Muscle of leg (tissue), 16 donors: ENCODE data around the gene ENO3. TPM values are rescaled to one million over a fixed set of nuclear protein-coding genes. Genes with fewer than 3 reads are reported as not detected.
A peak's percentile ranks its signal among the peaks of the same experiment; 100 is the strongest.
"Not testable (repeated sequence)": the region's sequence is repeated elsewhere in the genome, so short reads cannot be mapped to it uniquely, and the experiment has no call there.

ENCODE experiments used
- DNase-seq: peaks from one replicate; pipeline ENCODE4 v3.0.0; 2013
- H3K27ac ChIP-seq: one replicate; pipeline ENCODE4 v1.5.1; 2013; ENCODE audit warnings: mild to moderate bottlenecking, low read length, control low read depth
- H3K27me3 ChIP-seq: one replicate; pipeline ENCODE4 v1.6.1; 2013; ENCODE audit warnings: low read length; ENCODE audit not compliant: control insufficient read depth, insufficient read depth
- H3K36me3 ChIP-seq: one replicate; pipeline ENCODE4 v1.6.1; 2013; ENCODE audit warnings: low read length; ENCODE audit not compliant: control insufficient read depth, insufficient read depth
- H3K4me1 ChIP-seq: one replicate; pipeline ENCODE4 v1.6.1; 2013; ENCODE audit warnings: low read length; ENCODE audit not compliant: control insufficient read depth, insufficient read depth
- H3K4me3 ChIP-seq: one replicate; pipeline ENCODE4 v1.5.1; 2013; ENCODE audit warnings: low read length, control low read depth
- H3K9me3 ChIP-seq: replicated peaks from 2 replicates; pipeline ENCODE4 v1.6.1; 2013; ENCODE audit warnings: low read depth, low read length; ENCODE audit not compliant: control insufficient read depth
- WGBS: methylation state at CpG from one replicate; pipeline ENCODE4 v1.1.5; 2013; ENCODE audit warnings: missing lambda C conversion rate; ENCODE audit not compliant: insufficient coverage; 5-methylcytosine and 5-hydroxymethylcytosine counted together
- long read RNA-seq, 11 donors: transcript quantifications; one replicate each; lab custom pipeline, GENCODE V29; 2026
- polyA plus RNA-seq, 8 donors: library from polyadenylated mRNA; unstranded; fragments of 120-200 nt; gene quantifications; one replicate each; pipeline versions ENCODE4 v1.2.1 to v1.2.3, GENCODE V29; 2013; ENCODE audit warnings: inconsistent platforms in 1 of 8, low replicate concordance in 1 of 8; ENCODE audit not compliant: insufficient read length in 8 of 8, insufficient read depth in 1 of 8
- total RNA-seq: library from RNA; stranded (reverse); fragments of 120-200 nt; gene quantifications from one replicate; pipeline ENCODE4 v1.2.4, GENCODE V29; 2013

ENO3 gene
- total RNA-seq (1,492 TPM), polyA plus RNA-seq (1,000 to 10,000 TPM in 6 of 8 donors, 100 to 1,000 TPM in 2; 815 to 2,459 (median 1,732) TPM)
- long read RNA-seq, donor 1, transcript ENO3-202 (11 exons, 1,448 nt): minor isoform, 15 of 821 reads
- long read RNA-seq, donor 1, transcript ENO3-201 (12 exons, 1,521 nt): minor isoform, 39 of 821 reads
- long read RNA-seq, donor 1, transcript ENO3-216 (3 exons, 726 nt): major isoform, 301 of 821 reads
- long read RNA-seq, donor 1, transcript ENO3-214 (4 exons, 662 nt): minor isoform, 39 of 821 reads
- long read RNA-seq, donor 1, partial matches to known transcripts: 156 of 821 reads
- long read RNA-seq, donor 1, other reads (novel, unspliced or antisense): 255 of 821 reads
- long read RNA-seq, donor 2, transcript ENO3-216 (3 exons, 726 nt): major isoform, 29 of 83 reads
- long read RNA-seq, donor 2, transcript ENO3-201 (12 exons, 1,521 nt): minor isoform, 7 of 83 reads
- long read RNA-seq, donor 2, partial matches to known transcripts: 15 of 83 reads
- long read RNA-seq, donor 2, other reads (novel, unspliced or antisense): 23 of 83 reads
- long read RNA-seq, donor 3, transcript ENO3-216 (3 exons, 726 nt): major isoform, 707 of 2,438 reads
- long read RNA-seq, donor 3, transcript ENO3-214 (4 exons, 662 nt): minor isoform, 46 of 2,438 reads
- long read RNA-seq, donor 3, transcript ENO3-201 (12 exons, 1,521 nt): minor isoform, 145 of 2,438 reads
- long read RNA-seq, donor 3, transcript ENO3-202 (11 exons, 1,448 nt): minor isoform, 44 of 2,438 reads
- long read RNA-seq, donor 3, partial matches to known transcripts: 577 of 2,438 reads
- long read RNA-seq, donor 3, other reads (novel, unspliced or antisense): 865 of 2,438 reads
- long read RNA-seq, donor 4, transcript ENO3-201 (12 exons, 1,521 nt): minor isoform, 24 of 563 reads
- long read RNA-seq, donor 4, transcript ENO3-216 (3 exons, 726 nt): major isoform, 196 of 563 reads
- long read RNA-seq, donor 4, transcript ENO3-202 (11 exons, 1,448 nt): minor isoform, 19 of 563 reads
- long read RNA-seq, donor 4, transcript ENO3-214 (4 exons, 662 nt): minor isoform, 23 of 563 reads
- long read RNA-seq, donor 4, partial matches to known transcripts: 82 of 563 reads
- long read RNA-seq, donor 4, other reads (novel, unspliced or antisense): 202 of 563 reads
- long read RNA-seq, donor 5, transcript ENO3-202 (11 exons, 1,448 nt): minor isoform, 24 of 1,814 reads
- long read RNA-seq, donor 5, transcript ENO3-214 (4 exons, 662 nt): minor isoform, 51 of 1,814 reads
- long read RNA-seq, donor 5, transcript ENO3-201 (12 exons, 1,521 nt): minor isoform, 72 of 1,814 reads
- long read RNA-seq, donor 5, transcript ENO3-216 (3 exons, 726 nt): major isoform, 602 of 1,814 reads
- long read RNA-seq, donor 5, partial matches to known transcripts: 383 of 1,814 reads
- long read RNA-seq, donor 5, other reads (novel, unspliced or antisense): 661 of 1,814 reads
- long read RNA-seq, donor 6, transcript ENO3-216 (3 exons, 726 nt): major isoform, 944 of 2,892 reads
- long read RNA-seq, donor 6, transcript ENO3-202 (11 exons, 1,448 nt): minor isoform, 61 of 2,892 reads
- long read RNA-seq, donor 6, transcript ENO3-214 (4 exons, 662 nt): minor isoform, 90 of 2,892 reads
- long read RNA-seq, donor 6, transcript ENO3-201 (12 exons, 1,521 nt): minor isoform, 142 of 2,892 reads
- long read RNA-seq, donor 6, partial matches to known transcripts: 594 of 2,892 reads
- long read RNA-seq, donor 6, other reads (novel, unspliced or antisense): 1,003 of 2,892 reads
- long read RNA-seq, donor 7, transcript ENO3-214 (4 exons, 662 nt): minor isoform, 64 of 1,516 reads
- long read RNA-seq, donor 7, transcript ENO3-216 (3 exons, 726 nt): major isoform, 666 of 1,516 reads
- long read RNA-seq, donor 7, transcript ENO3-202 (11 exons, 1,448 nt): minor isoform, 22 of 1,516 reads
- long read RNA-seq, donor 7, transcript ENO3-201 (12 exons, 1,521 nt): minor isoform, 58 of 1,516 reads
- long read RNA-seq, donor 7, partial matches to known transcripts: 264 of 1,516 reads
- long read RNA-seq, donor 7, other reads (novel, unspliced or antisense): 416 of 1,516 reads
- long read RNA-seq, donor 8, transcript ENO3-202 (11 exons, 1,448 nt): minor isoform, 18 of 1,095 reads
- long read RNA-seq, donor 8, transcript ENO3-201 (12 exons, 1,521 nt): minor isoform, 37 of 1,095 reads
- long read RNA-seq, donor 8, transcript ENO3-216 (3 exons, 726 nt): major isoform, 432 of 1,095 reads
- long read RNA-seq, donor 8, transcript ENO3-214 (4 exons, 662 nt): minor isoform, 77 of 1,095 reads
- long read RNA-seq, donor 8, partial matches to known transcripts: 250 of 1,095 reads
- long read RNA-seq, donor 8, other reads (novel, unspliced or antisense): 264 of 1,095 reads
- long read RNA-seq, donor 9, transcript ENO3-202 (11 exons, 1,448 nt): minor isoform, 20 of 1,556 reads
- long read RNA-seq, donor 9, transcript ENO3-201 (12 exons, 1,521 nt): minor isoform, 48 of 1,556 reads
- long read RNA-seq, donor 9, transcript ENO3-216 (3 exons, 726 nt): major isoform, 691 of 1,556 reads
- long read RNA-seq, donor 9, transcript ENO3-214 (4 exons, 662 nt): minor isoform, 58 of 1,556 reads
- long read RNA-seq, donor 9, partial matches to known transcripts: 424 of 1,556 reads
- long read RNA-seq, donor 9, other reads (novel, unspliced or antisense): 296 of 1,556 reads
- long read RNA-seq, donor 10, transcript ENO3-216 (3 exons, 726 nt): major isoform, 403 of 1,378 reads
- long read RNA-seq, donor 10, transcript ENO3-202 (11 exons, 1,448 nt): minor isoform, 34 of 1,378 reads
- long read RNA-seq, donor 10, transcript ENO3-201 (12 exons, 1,521 nt): minor isoform, 60 of 1,378 reads
- long read RNA-seq, donor 10, transcript ENO3-214 (4 exons, 662 nt): minor isoform, 91 of 1,378 reads
- long read RNA-seq, donor 10, partial matches to known transcripts: 297 of 1,378 reads
- long read RNA-seq, donor 10, other reads (novel, unspliced or antisense): 465 of 1,378 reads
- long read RNA-seq, donor 11, transcript ENO3-201 (12 exons, 1,521 nt): minor isoform, 57 of 1,663 reads
- long read RNA-seq, donor 11, transcript ENO3-214 (4 exons, 662 nt): minor isoform, 62 of 1,663 reads
- long read RNA-seq, donor 11, transcript ENO3-216 (3 exons, 726 nt): major isoform, 680 of 1,663 reads
- long read RNA-seq, donor 11, transcript ENO3-202 (11 exons, 1,448 nt): minor isoform, 45 of 1,663 reads
- long read RNA-seq, donor 11, partial matches to known transcripts: 311 of 1,663 reads
- long read RNA-seq, donor 11, other reads (novel, unspliced or antisense): 472 of 1,663 reads

GRCh38 chr17:4950746-4951204, at the start of gene ENO3:
TSS of gene ENO3 (plus strand) at chr17:4951119. CDS start at chr17:4951830, 711 bp downstream.
- Histone ChIP-seq H3K36me3 (peaks cover 19% of the 10 kb centered on the region), H3K27ac (peak within 1 kb of the TSS; percentile 98), H3K27me3 (no peaks in the 10 kb centered on the region), H3K4me3 (peak within 1 kb of the TSS; percentile 90), H3K9me3 (no peaks in the 10 kb centered on the region), H3K4me1 (peaks cover 51% of the 10 kb centered on the region)
- peak; percentile 74 for DNase-seq
- 0% methylated on average over 1 of the region's 7 CpGs for WGBS

- peaks cover 38% of the 10 kb centered on the region for H3K27me3 ChIP-seq
- no peaks in the 10 kb centered on the region for H3K9me3 ChIP-seq
- H3K4me3 ChIP-seq: no peak overlapping the region
- 35% methylated on average over 45 of the region's 48 CpGs for WGBS
- DNase-seq: peak; percentile 76
- H3K4me1 ChIP-seq: peaks cover 51% of the 10 kb centered on the region
- H3K27ac ChIP-seq: peak overlapping the region; percentile 75
- H3K36me3 ChIP-seq: peaks cover 8% of the 10 kb centered on the region
Measured at GRCh38 chr17:4901648-4902344, 49.1 kb upstream of the ENO3 start.

- 40% methylated on average over 3 of the region's 8 CpGs for WGBS
- H3K27me3 ChIP-seq: peaks cover 38% of the 10 kb centered on the region
- no peak for DNase-seq
- no peaks in the 10 kb centered on the region for H3K9me3 ChIP-seq
- no peak overlapping the region for H3K4me3 ChIP-seq
- H3K27ac ChIP-seq: peak overlapping the region; percentile 75
- peaks cover under 1% of the 10 kb centered on the region for H3K36me3 ChIP-seq
- H3K4me1 ChIP-seq: peaks cover 51% of the 10 kb centered on the region
Measured at GRCh38 chr17:4902540-4902939, 48.4 kb upstream of the ENO3 start.

GRCh38 chr17:4903051-4903818, 47.7 kb upstream of the ENO3 start, which contains the start of gene CHRNE:
TSS of gene CHRNE (minus strand) at chr17:4903098. CDS start at chr17:4903063, 35 bp downstream.
- Histone ChIP-seq H3K36me3 (no peaks in the 10 kb centered on the region), H3K27ac (peak within 1 kb of the TSS; percentile 75), H3K4me1 (peaks cover 55% of the 10 kb centered on the region), H3K27me3 (peaks cover 37% of the 10 kb centered on the region), H3K4me3 (no peak within 1 kb of the TSS), H3K9me3 (no peaks in the 10 kb centered on the region)
- WGBS: 11% methylated on average over 7 of the region's 10 CpGs
- peak; percentile 90 for DNase-seq

GRCh38 chr17:4906642-4907041, 44.3 kb upstream of the ENO3 start:
- not testable (repeated sequence) for H3K9me3 ChIP-seq, H3K36me3 ChIP-seq, DNase-seq, H3K27ac ChIP-seq, H3K4me3 ChIP-seq, H3K27me3 ChIP-seq
- peaks cover 38% of the 10 kb centered on the region for H3K4me1 ChIP-seq

- no peaks in the 10 kb centered on the region for H3K9me3 ChIP-seq
- H3K4me1 ChIP-seq: peaks cover 23% of the 10 kb centered on the region
- no peaks in the 10 kb centered on the region for H3K36me3 ChIP-seq
- H3K27ac ChIP-seq: peak overlapping the region; percentile 87
- DNase-seq: peak; percentile 56
- 17% methylated on average over 10 of the region's 10 CpGs for WGBS
- no peak overlapping the region for H3K4me3 ChIP-seq
- no peaks in the 10 kb centered on the region for H3K27me3 ChIP-seq
Measured at GRCh38 chr17:4908301-4908700, 42.6 kb upstream of the ENO3 start.
